Fibroblast of lung (primary cell): ENCODE measurements around the gene SPATA20.

Experiments
- CTCF ChIP-seq, 2 donors: IDR thresholded peaks in 1 of 2; conservative IDR thresholded peaks in 1 of 2; 1 replicate in 1 of 2; 2 replicates in 1 of 2; pipeline ENCODE4 v1.5.1; 2011 to 2012; ENCODE audit warnings: low read length in 2 of 2, control low read depth in 1 of 2, inconsistent platforms in 1 of 2, low read depth in 1 of 2, mild to moderate bottlenecking in 1 of 2
- EZH2 ChIP-seq: IDR thresholded peaks from 2 replicates; pipeline ENCODE4 v1.5.1; 2012; ENCODE audit warnings: low read length, control low read depth, mild to moderate bottlenecking; ENCODE audit errors: missing control alignments

GRCh38 chr17:50544516-50544915 is 2.5 kb upstream of the SPATA20 start:
- TF ChIP-seq CTCF (conservative IDR thresholded peaks at IDR 0.05 in 1 of 2, IDR thresholded peaks at IDR 0.05 in 1 of 2; ENCODE audit: low read depth in 1 of 2, low read length in 2 of 2) (no peak), EZH2 (no peak)
